22Rv1 (cell line): ENCODE measurements around the gene POGZ.

ENCODE experiments used
- CTCF ChIP-seq: fragments of 450-650 bp; IDR thresholded peaks from 2 replicates; pipeline ENCODE4 v1.5.1; 2017; ENCODE audit warnings: mild to moderate bottlenecking
- ZFX ChIP-seq: fragments of 450-650 bp; IDR thresholded peaks from 2 replicates; pipeline ENCODE4 v1.6.1; 2017; ENCODE audit warnings: antibody characterized with exemption, borderline replicate concordance

GRCh38 chr1:151457911-151458801, 1.1 kb downstream of the POGZ start:
- no peak for TF ChIP-seq CTCF
- no peak for TF ChIP-seq ZFX
